HL-60 (cell line): ENCODE results near the gene ATP10A.

ENCODE experiments used
- DNase-seq, 2 experiments: peaks; one replicate each; pipeline ENCODE4 v3.0.0-alpha.2; 2010 to 2020; ENCODE audit warnings: low read depth in 1 of 2, low spot score in 1 of 2
- H3K27ac ChIP-seq: fragments of 250-450 bp; sonication (Bioruptor Pico); replicated peaks from 2 replicates; pipeline ENCODE4 v1.5.1; 2020; ENCODE audit warnings: mild to moderate bottlenecking, moderate library complexity
- H3K27me3 ChIP-seq: fragments of 250-450 bp; sonication (Bioruptor Pico); 2 replicates; pipeline ENCODE4 v1.5.1; 2021; ENCODE audit warnings: mild to moderate bottlenecking, moderate library complexity; ENCODE audit not compliant: insufficient read depth, poor library complexity, severe bottlenecking
- H3K4me3 ChIP-seq: replicated peaks from 2 replicates; pipeline ENCODE4 v1.5.1; 2011; ENCODE audit warnings: mild to moderate bottlenecking, control low read depth, low read length; ENCODE audit not compliant: insufficient read depth
- CTCF ChIP-seq: IDR thresholded peaks from one replicate; pipeline ENCODE4 v1.5.1; 2011; ENCODE audit warnings: low read length, control low read depth, inconsistent platforms; ENCODE audit not compliant: insufficient read depth
- GABPA ChIP-seq: IDR thresholded peaks from 2 replicates; pipeline ENCODE4 v1.6.1; 2012; ENCODE audit warnings: low read depth
- POLR2AphosphoS5 ChIP-seq: IDR thresholded peaks from 2 replicates; pipeline ENCODE4 v1.6.1; 2012; ENCODE audit warnings: low read depth
- REST ChIP-seq: IDR thresholded peaks from 2 replicates; pipeline ENCODE4 v1.6.1; 2012; ENCODE audit warnings: low read depth; ENCODE audit not compliant: insufficient replicate concordance
- SPI1 ChIP-seq: IDR thresholded peaks from 2 replicates; pipeline ENCODE4 v1.6.1; 2012; ENCODE audit warnings: low read depth, mild to moderate bottlenecking, borderline replicate concordance

Gene ATP10A

GRCh38 chr15:25847051-25847450, 16.1 kb downstream of the ATP10A start:
- DNase-seq, result no peak
- H3K4me3 ChIP-seq, result no peak overlapping the region
- no peak for TF ChIP-seq GABPA
- TF ChIP-seq SPI1, result no peak
- no peaks in the 10 kb centered on the region for H3K27me3 ChIP-seq
- no peak overlapping the region for H3K27ac ChIP-seq

- DNase-seq, result no peak
- H3K4me3 ChIP-seq, result no peak overlapping the region
- TF ChIP-seq GABPA (no peak), POLR2AphosphoS5 (no peak), CTCF (no peak)
- H3K27ac ChIP-seq, result no peak overlapping the region
- H3K27me3 ChIP-seq, result no peaks in the 10 kb centered on the region
Observed at GRCh38 chr15:25846377-25846776, 16.8 kb downstream of the ATP10A start.

- Histone ChIP-seq H3K4me3 (no peak overlapping the region), H3K27ac (no peak overlapping the region), H3K27me3 (no peaks in the 10 kb centered on the region)
- no peak for DNase-seq
- TF ChIP-seq REST (no peak), POLR2AphosphoS5 (no peak), CTCF (no peak), GABPA (no peak), SPI1 (no peak)
Observed at GRCh38 chr15:25844981-25845680, 18.0 kb downstream of the ATP10A start.

GRCh38 chr15:25844542-25844941, 18.6 kb downstream of the ATP10A start:
- Histone ChIP-seq H3K4me3 (no peak overlapping the region), H3K27ac (no peak overlapping the region), H3K27me3 (no peaks in the 10 kb centered on the region)
- no peak for TF ChIP-seq GABPA
- DNase-seq, result no peak

- Histone ChIP-seq H3K27me3 (no peaks in the 10 kb centered on the region), H3K4me3 (no peak overlapping the region), H3K27ac (no peak overlapping the region)
- DNase-seq, result no peak
- TF ChIP-seq CTCF (no peak), POLR2AphosphoS5 (no peak), GABPA (no peak), REST (no peak), SPI1 (no peak)
Observed at GRCh38 chr15:25844076-25844475, 19.1 kb downstream of the ATP10A start.
